GM10248 (cell line): ENCODE results near the gene YTHDF1.
"Not testable (repeated sequence)": the region's sequence is repeated elsewhere in the genome, so short reads cannot be mapped to it uniquely, and the experiment has no call there.

Experiments
- CTCF ChIA-PET: fragments of 300-600 bp; sonication (Branson Sonifier 250); formaldehyde crosslinking; extraction: SDS; loops from one replicate; lab custom pipeline; 2021; ENCODE audit warnings: antibody characterized with exemption; lab: Yijun Ruan, JAX
- POLR2A ChIA-PET: fragments of 350-650 bp; sonication (Branson Sonifier 250); formaldehyde crosslinking; extraction: SDS; loops from one replicate; lab custom pipeline; 2020; ENCODE audit warnings: antibody characterized with exemption; lab: Yijun Ruan, JAX
- DNase-seq: peaks from one replicate; pipeline ENCODE4 v3.0.0; 2012; ENCODE audit errors: extremely low spot score
- TF ChIP-seq, protein P1 (sequence below): IDR thresholded peaks from 2 replicates; pipeline ENCODE4 v1.5.1; 2012; ENCODE audit warnings: mild to moderate bottlenecking, low read depth; ENCODE audit errors: extremely low read depth, missing control alignments, control extremely low read depth

The YTHDF1 gene

DNA sequence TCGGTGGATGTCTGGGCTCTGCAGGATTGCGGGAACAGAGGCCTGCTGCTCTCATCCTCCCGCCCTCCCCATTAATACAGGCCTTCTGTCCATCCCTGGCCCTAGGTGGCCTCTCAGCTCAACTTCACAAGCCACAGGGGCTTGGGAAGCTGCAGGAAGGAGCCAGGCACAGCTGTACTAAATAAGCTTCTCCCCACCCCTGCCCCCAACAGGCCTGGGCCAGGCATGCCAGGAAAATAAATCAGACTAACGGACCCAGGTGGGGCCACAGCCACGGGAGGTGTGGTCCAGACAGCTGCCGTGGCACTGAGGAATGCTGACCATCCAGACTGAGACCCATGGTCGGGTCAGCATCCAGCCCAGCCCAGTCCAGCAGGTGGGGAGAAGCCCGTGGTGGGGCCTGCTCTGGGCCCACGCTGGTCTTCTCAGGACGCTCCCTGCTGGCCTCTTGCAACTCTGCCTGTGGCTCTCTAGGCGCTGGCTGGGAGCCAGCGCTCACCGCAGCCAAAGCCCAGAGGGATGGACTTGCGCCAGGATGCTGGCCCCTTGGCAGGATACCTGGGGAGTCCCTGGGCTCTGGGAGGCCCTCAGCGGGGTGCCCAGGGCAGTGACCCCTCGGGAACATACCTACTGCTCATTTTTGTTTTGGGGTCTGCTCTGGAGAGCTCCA lies 8.6 kb upstream of the YTHDF1 start:
- no peak for DNase-seq
- TF ChIP-seq, protein P1, sequence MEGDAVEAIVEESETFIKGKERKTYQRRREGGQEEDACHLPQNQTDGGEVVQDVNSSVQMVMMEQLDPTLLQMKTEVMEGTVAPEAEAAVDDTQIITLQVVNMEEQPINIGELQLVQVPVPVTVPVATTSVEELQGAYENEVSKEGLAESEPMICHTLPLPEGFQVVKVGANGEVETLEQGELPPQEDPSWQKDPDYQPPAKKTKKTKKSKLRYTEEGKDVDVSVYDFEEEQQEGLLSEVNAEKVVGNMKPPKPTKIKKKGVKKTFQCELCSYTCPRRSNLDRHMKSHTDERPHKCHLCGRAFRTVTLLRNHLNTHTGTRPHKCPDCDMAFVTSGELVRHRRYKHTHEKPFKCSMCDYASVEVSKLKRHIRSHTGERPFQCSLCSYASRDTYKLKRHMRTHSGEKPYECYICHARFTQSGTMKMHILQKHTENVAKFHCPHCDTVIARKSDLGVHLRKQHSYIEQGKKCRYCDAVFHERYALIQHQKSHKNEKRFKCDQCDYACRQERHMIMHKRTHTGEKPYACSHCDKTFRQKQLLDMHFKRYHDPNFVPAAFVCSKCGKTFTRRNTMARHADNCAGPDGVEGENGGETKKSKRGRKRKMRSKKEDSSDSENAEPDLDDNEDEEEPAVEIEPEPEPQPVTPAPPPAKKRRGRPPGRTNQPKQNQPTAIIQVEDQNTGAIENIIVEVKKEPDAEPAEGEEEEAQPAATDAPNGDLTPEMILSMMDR = no peak
- ChIA-PET CTCF (interaction anchor here (1.1 to 4.9 kb wide), 24 partner anchors 10 to 270 kb away, joined by 3 to 76 read pairs (median 12); partner anchors contain the start of genes ARFGAP1, BIRC7, NKAIN4 and YTHDF1), POLR2A (no interaction called here)

DNA sequence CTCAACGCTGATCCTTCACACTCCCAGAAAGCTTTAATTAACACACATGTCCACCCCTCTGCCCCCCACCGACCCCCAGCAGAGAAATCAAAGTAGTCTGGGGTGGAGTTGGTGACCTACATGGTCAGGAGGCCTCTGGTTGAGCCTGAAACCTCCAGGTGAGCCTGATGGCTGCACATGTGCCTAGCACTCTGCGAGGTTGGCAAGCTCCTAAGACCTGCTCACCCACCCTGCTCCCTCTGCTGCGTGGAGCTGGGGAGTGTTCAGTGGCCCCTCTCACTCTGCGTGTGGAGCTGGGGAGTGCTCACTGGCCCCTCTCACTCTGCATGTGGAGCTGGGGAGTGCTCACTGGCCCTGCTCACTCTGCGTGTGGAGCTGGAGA lies 7.9 kb upstream of the YTHDF1 start:
- CTCF ChIA-PET = interaction anchor here (0.6 to 4.9 kb wide), 43 partner anchors 10 to 347 kb away, joined by 3 to 76 read pairs (median 6); partner anchors contain the start of genes ARFGAP1, BIRC7, NKAIN4 and PPDPF
- TF ChIP-seq, protein P1 = no peak
- POLR2A ChIA-PET = no interaction called here
- DNase-seq = no peak

DNA sequence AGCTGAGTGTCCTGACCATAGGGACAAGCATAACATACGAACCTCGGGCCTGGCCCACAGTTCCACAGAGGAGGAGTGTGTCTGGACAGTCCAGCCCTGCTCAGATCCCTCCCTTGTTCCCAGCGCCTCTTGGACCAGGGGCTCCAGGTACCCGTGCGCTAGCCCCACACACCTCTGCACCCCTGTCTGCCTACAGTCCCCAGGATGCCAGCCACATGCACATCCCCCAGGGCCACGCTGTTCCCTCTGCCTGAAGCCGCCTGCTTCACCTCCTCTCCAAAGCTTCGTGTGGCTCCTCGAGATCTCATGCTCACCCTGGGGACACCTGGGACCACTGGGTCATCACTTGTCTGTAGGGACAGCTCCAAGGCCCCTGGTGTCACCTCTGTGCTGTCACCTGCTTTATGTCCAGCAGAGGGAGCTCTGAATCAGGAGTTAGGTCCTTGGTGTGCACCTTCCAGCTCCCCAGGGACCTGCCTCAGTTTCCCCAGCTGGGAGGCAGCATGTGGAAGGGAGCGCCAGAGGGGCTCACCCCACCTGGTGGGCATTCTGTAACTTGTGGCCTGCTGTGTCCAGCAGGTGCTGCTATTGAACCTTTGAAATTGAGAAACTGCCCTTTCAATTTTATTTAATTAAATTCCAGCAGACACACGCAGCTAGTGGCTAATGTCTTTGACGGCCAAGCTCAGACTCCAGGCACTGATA lies 7.3 kb upstream of the YTHDF1 start:
- TF ChIP-seq, protein P1 = peak; percentile 78
- ChIA-PET POLR2A (no interaction called here), CTCF (interaction anchor here (0.6 to 4.9 kb wide), 48 partner anchors 10 to 346 kb away, joined by 3 to 76 read pairs (median 6); partner anchors contain the start of genes ARFGAP1, BIRC7, NKAIN4 and PPDPF)
- peak; percentile 66 for DNase-seq

DNA sequence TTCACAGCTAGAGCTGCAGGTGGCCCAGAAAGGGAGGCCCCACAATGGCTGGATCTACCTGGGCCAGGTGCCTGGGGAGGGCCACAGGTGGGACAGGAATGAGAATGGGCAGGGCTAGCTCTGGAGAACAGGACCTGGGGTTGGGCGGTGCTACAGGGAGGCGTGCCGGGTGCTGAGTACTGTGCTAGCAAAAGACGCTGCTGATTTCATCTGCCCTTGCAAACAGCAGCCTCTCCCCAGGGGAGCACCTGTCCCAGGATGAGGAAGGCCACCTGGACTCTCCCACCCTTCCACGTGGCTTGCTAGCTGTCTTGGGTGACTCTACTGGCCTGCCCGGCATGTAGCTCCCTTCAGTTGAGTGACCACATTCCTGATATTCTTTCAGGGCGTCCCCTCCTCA lies 6.6 kb upstream of the YTHDF1 start:
- TF ChIP-seq, protein P1 = no peak
- POLR2A ChIA-PET = no interaction called here
- no peak for DNase-seq
- CTCF ChIA-PET = interaction anchor here (0.9 to 4.9 kb wide), 29 partner anchors 9 to 267 kb away, joined by 3 to 76 read pairs (median 8); partner anchors contain the start of genes ARFGAP1, BIRC7 and YTHDF1

DNA sequence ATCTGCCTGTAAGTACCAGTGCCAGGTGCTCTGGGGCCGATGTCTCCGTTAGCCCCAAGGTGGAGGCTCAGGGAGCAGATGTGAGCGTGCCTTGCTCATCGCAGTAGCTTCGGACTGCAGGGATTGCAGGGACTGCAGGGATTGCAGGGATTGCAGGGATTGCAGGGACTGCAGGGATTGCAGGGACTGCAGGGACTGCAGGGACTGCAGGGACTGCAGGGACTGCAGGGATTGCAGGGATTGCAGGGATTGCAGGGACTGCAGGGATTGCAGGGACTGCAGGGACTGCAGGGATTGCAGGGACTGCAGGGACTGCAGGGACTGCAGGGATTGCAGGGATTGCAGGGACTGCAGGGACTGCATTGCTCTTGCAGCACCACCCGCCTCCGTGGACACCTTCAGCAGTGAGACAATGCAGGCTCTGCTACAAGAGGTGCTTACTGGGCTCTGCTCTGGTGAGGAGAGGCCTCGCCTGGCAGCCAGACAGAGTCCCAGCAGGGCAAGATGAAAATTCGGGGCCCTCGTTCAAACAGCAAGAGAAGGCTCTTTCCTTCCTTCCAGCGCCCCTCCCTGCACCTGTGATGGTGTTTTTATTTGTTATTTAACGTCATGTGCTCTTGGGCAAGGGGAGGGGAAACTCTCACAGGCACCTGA lies 5.6 kb upstream of the YTHDF1 start:
- CTCF ChIA-PET = interaction anchor here (1.7 to 1.8 kb wide), 2 partner anchors 12 to 14 kb away, joined by 4 to 6 read pairs; partner anchors contain the start of gene BIRC7
- POLR2A ChIA-PET, DNase-seq: not testable (repeated sequence)

DNA sequence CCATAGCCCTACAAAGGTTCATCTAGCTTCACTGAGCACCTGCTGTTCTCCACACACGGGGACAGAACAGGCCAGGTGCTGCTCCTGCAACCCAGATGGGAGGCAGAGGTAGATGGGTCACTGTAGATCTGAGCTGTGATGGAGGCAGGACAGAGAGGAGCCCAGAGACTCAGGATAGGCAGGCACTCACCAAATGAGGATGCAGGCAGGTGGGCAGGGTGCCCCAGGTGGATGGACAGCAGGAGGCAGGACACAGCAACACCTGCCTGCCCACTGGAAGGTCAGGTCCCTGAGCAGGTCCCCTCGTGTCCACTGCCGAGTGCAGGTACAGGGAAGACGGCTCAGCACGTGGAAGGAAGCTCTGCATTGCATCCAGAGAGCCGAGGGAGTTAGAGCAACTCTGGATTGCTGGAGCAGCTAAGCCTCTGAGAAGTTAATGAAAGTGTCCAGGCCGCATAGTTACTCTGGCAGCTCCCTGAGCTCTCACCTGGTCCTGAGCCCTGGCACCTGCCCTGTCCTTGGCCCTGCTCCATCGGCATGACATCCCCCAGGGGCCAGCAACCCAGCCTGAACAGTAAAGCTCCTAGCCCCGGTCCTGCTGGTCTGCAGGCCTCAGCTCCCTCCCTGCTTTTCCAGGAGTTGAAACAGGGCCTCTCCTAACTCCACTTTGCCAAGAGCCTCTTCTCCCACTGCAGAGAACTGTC lies 4.9 kb upstream of the YTHDF1 start:
- ChIA-PET POLR2A (no interaction called here), CTCF (interaction anchor here (1.2 to 1.8 kb wide), 3 partner anchors 13 to 15 kb away, joined by 4 to 6 read pairs (median 4); partner anchors contain the start of gene BIRC7)
- no peak for DNase-seq
- TF ChIP-seq, protein P1 = no peak
